ENCODE data around the gene HSPBP1. TPM values are rescaled to one million over a fixed set of nuclear protein-coding genes. Genes with fewer than 3 reads are reported as not detected.
"Not testable (repeated sequence)": the region's sequence is repeated elsewhere in the genome, so short reads cannot be mapped to it uniquely, and the experiment has no call there.

Gene HSPBP1
- 10 to 100 TPM; 24.2 to 48.4 (median 31.2) TPM for total RNA-seq

- intact Hi-C loops (cut with DNase I), result no loop called here
- WGBS, 2 donors, result 3 to 11% methylated on average over 34 to 52 of the region's 52 CpGs
- H3K36me3 ChIP-seq, result peaks cover 5 to 12% of the 10 kb centered on the region in 2 donors
Observed at GRCh38 chr19:55279770-55280643, at the start of gene HSPBP1. HSPBP1 (minus strand) TSS chr19:55280110; CDS start chr19:55279608, 502 bp downstream.

GRCh38 chr19:55328774-55329318 is 48.9 kb upstream of the HSPBP1 start:
- H3K4me1 ChIP-seq; H3K27ac ChIP-seq; DNase-seq; H3K36me3 ChIP-seq; H3K9me3 ChIP-seq; H3K27me3 ChIP-seq; intact Hi-C loops (cut with DNase I); H3K4me3 ChIP-seq (replicated peaks in 1 of 3): not testable (repeated sequence)
- 79 to 80% methylated on average over 4 of the region's 4 CpGs for WGBS, 2 donors

More at GRCh38 chr19:55279770-55280643, at the start of gene HSPBP1:
- DNase-seq, result peak; percentile 93 to 94
- Histone ChIP-seq H3K9me3 (no peaks in the 10 kb centered on the region), H3K27me3 (no peaks in the 10 kb centered on the region), H3K4me1 (peaks cover 7 to 14% of the 10 kb centered on the region in 2 donors), H3K27ac (peak within 1 kb of the TSS; percentile 37 to 75 (median 54)), H3K4me3 (replicated peaks in 1 of 3) (peak within 1 kb of the TSS; percentile 56 to 79 (median 61))
- TF ChIP-seq POLR2A (IDR thresholded peaks at IDR 0.05) (peak in 1 of 2 donors; percentile 40), CTCF (IDR thresholded peaks at IDR 0.05) (no peak)

GRCh38 chr19:55325172-55325571 is 45.3 kb upstream of the HSPBP1 start, which contains the start of gene TMEM150B:
TMEM150B (minus strand) TSS chr19:55325341; CDS start chr19:55321036, 4,305 bp downstream.
- 73 to 77% methylated on average over 14 of the region's 14 CpGs for WGBS, 2 donors
- H3K36me3 ChIP-seq, result no peaks in the 10 kb centered on the region
- DNase-seq, result no peak
- no peaks in the 10 kb centered on the region for H3K9me3 ChIP-seq
- H3K4me3 ChIP-seq (replicated peaks in 1 of 3), result no peak within 1 kb of the TSS
- no peak within 1 kb of the TSS for H3K27ac ChIP-seq
- intact Hi-C loops (cut with DNase I), result no loop called here
- no peaks in the 10 kb centered on the region for H3K27me3 ChIP-seq
- no peak for TF ChIP-seq CTCF (IDR thresholded peaks at IDR 0.05)
- TF ChIP-seq POLR2A (IDR thresholded peaks at IDR 0.05), result no peak
- H3K4me1 ChIP-seq, result no peaks in the 10 kb centered on the region

- Histone ChIP-seq H3K36me3 (no peaks in the 10 kb centered on the region), H3K27ac (no peak overlapping the region), H3K4me1 (no peaks in the 10 kb centered on the region), H3K9me3 (no peaks in the 10 kb centered on the region), H3K27me3 (no peaks in the 10 kb centered on the region), H3K4me3 (replicated peaks in 1 of 3) (no peak overlapping the region)
- no peak for DNase-seq
- intact Hi-C loops (cut with DNase I), result no loop called here
- 79 to 90% methylated on average over 6 of the region's 6 CpGs for WGBS, 2 donors
- TF ChIP-seq POLR2A (IDR thresholded peaks at IDR 0.05), result no peak
- TF ChIP-seq CTCF (IDR thresholded peaks at IDR 0.05), result no peak
Observed at GRCh38 chr19:55324662-55325061, 44.8 kb upstream of the HSPBP1 start.

- intact Hi-C loops (cut with DNase I), result no loop called here
- H3K4me3 ChIP-seq (replicated peaks in 1 of 3), result no peak overlapping the region
- no peaks in the 10 kb centered on the region for H3K36me3 ChIP-seq
- 52 to 55% methylated on average over 11 to 12 of the region's 12 CpGs for WGBS, 2 donors
- H3K27me3 ChIP-seq, result no peaks in the 10 kb centered on the region
- TF ChIP-seq CTCF (IDR thresholded peaks at IDR 0.05) (no peak), POLR2A (IDR thresholded peaks at IDR 0.05) (no peak)
- no peaks in the 10 kb centered on the region for H3K4me1 ChIP-seq
- H3K27ac ChIP-seq, result no peak overlapping the region
- no peak for DNase-seq
- H3K9me3 ChIP-seq, result no peaks in the 10 kb centered on the region
Observed at GRCh38 chr19:55322204-55322885, 42.4 kb upstream of the HSPBP1 start.
